ENCODE measurements around the gene GDPD4. TPM values are rescaled to one million over a fixed set of nuclear protein-coding genes. Genes with fewer than 3 reads are reported as not detected.

Gene GDPD4
- total RNA-seq, 1 experiment from 2014 or later: not detected

DNA sequence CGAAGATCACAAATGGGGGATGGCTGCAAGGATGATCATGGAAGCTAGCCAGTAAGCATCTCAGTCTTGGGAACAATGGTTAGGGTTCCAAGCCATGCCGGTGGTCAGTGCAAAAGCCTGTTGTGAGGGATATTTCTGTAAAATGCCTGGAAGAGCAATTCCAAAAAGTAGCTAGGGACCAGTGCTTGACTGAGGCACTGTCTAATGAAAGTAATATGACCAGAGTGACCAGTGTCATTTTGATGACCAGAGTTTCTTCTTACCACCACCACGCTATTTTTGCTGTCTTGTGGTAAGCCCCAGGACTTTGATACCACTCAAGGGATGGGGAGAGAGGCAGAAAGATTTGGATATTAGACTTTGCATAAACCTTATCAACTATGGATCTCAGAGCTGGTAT, 18.4 kb downstream of the GDPD4 start:
- Histone ChIP-seq H3K27me3 (ENCODE audit: control insufficient read depth, insufficient read depth, low read length) (no peaks in the 10 kb centered on the region), H3K36me3 (replicated peaks; ENCODE audit: control insufficient read depth, insufficient read depth, low read length) (no peaks in the 10 kb centered on the region), H3K4me3 (ENCODE audit: insufficient read depth, low read depth, low read length) (no peak overlapping the region)
- DNase-seq: no peak

DNA sequence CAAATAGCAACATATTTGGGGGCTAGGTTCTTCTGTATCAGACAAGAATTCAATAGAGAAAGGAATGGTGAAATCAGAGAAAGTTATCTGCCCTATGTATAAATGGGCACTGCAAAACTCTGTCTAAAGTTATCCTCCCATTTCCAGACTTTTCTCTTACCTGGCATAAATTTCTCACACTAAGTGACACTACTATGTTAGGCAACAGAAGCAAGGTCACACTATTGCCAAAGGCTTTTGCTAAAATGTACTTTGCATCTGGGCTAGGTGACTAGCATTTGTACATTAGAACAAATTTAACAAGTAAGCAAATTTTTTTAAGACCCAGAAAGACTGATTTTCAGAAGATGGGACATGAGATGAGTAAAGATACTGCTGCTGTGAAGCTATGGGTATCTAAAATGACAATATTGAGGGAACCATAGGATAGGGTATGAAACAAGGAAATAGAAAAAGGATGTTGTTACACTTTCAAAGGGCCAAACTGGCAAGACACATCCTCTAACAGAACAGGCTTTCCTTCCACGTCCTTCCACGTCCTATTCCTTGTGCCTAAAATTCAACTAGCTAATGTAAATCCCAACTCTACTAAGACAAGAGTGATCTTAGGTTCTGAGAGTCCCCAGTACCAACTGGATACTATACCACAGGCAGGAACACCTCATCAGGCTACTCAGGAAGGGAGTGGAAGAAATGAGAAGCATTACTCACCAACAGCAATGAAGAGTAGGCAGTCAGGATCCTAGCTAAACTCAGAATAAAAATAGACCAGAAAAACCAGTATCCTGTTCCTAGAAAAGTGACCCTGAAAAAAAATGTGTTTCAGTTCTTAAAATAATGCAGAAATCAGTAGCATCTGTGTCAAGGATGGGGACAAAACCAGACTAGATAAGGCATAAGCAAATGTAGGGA, 22.6 kb downstream of the GDPD4 start:
- H3K4me3 ChIP-seq (ENCODE audit: insufficient read depth, low read depth, low read length): no peak overlapping the region
- no peaks in the 10 kb centered on the region for H3K36me3 ChIP-seq (replicated peaks; ENCODE audit: control insufficient read depth, insufficient read depth, low read length)
- no peak for DNase-seq
- no peaks in the 10 kb centered on the region for H3K27me3 ChIP-seq (ENCODE audit: control insufficient read depth, insufficient read depth, low read length)

DNA sequence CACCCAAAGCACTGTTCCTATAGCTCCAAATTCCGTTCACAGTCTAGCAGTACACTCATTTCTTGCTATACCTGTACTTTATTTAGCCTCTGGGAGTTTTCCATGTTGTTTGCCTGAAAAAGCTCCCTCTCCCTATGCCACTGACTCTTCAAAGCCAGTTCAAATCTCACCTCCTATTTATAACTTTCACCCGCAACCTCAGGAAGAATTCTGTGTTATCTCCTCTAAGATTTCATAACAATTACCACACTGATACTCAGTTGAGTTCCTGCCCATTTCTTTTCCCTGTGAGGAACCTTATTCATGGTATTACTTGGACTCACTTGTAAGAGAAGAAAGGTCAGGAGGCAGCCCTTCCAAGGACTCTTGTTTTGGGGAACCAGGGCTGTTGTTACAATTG, 25.2 kb downstream of the GDPD4 start:
- H3K27me3 ChIP-seq (ENCODE audit: control insufficient read depth, insufficient read depth, low read length): no peaks in the 10 kb centered on the region
- H3K4me3 ChIP-seq (ENCODE audit: insufficient read depth, low read depth, low read length): no peak overlapping the region
- no peaks in the 10 kb centered on the region for H3K36me3 ChIP-seq (replicated peaks; ENCODE audit: control insufficient read depth, insufficient read depth, low read length)
- DNase-seq: no peak

DNA sequence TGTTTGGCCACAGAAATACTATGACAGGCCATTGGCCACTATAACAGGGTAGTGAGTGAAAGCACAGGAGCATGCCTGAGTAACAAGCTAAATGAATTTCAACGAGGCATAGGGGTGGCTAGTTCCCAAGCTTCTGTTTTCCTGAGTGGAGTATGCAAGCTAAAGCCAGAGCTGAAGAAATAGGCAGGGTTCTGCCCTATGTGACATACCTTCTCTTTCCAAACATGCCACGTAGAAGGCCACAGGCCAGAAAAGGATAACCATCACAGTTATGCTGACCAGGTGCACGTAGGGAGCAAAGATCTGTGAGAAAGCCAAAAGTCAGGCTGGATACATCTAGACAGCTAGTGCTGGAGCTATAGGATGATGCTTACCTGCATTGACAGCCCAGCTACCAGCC, 30.6 kb downstream of the GDPD4 start:
- Histone ChIP-seq H3K27me3 (ENCODE audit: control insufficient read depth, insufficient read depth, low read length) (no peaks in the 10 kb centered on the region), H3K4me3 (ENCODE audit: insufficient read depth, low read depth, low read length) (no peak overlapping the region), H3K36me3 (replicated peaks; ENCODE audit: control insufficient read depth, insufficient read depth, low read length) (no peaks in the 10 kb centered on the region)
- no peak for DNase-seq

DNA sequence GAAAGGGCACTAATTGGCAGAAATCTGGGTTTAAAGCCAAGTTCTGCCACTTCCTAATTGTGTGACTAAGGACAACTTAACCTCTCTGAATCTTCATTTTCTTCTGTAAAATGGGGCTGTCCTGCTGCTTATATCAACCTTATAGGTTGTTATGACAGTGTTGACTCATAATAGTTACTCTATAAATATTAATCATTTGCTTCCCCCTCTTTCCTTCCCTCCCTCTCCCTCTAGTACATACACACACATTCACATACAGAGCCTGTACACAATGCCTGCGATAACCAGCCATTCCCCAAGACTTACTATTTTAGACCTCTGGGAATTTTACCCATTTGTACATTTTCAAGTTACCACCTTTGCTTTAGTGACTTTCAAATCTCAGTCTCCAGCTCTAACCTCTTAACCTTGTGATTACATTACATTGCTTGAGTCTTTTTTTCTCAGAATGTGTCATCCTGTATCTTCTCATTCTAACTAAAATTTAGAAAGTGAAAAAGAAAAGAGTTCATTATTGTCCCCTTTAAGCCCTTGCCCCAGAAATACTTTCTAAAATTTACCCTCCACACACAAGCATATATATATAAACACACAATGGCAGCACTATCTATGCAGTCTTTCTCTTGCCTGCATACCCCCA, 31.9 kb downstream of the GDPD4 start:
- Histone ChIP-seq H3K4me3 (ENCODE audit: insufficient read depth, low read depth, low read length) (no peak overlapping the region), H3K36me3 (replicated peaks; ENCODE audit: control insufficient read depth, insufficient read depth, low read length) (no peaks in the 10 kb centered on the region)
- no peak for DNase-seq

DNA sequence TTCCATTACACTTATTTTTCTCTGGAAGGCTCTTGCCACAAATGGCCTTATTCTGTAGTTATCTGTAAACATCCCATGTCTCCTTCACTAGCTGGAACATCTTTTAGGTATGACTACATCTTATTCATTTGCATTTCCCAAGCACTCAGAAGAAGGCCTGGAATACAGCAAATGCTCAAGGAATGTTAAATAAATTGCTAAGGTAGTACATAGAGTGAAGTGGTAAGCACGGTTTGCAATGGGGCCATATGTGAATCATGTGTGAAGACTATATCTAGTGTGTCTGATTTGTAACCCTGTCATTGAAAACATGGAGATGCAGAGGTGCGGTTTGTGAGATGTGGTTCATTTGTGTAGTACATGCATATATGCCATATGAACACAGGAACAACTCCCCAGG, 33.5 kb downstream of the GDPD4 start:
- H3K36me3 ChIP-seq (replicated peaks; ENCODE audit: control insufficient read depth, insufficient read depth, low read length): no peaks in the 10 kb centered on the region
- H3K4me3 ChIP-seq (ENCODE audit: insufficient read depth, low read depth, low read length): no peak overlapping the region
- no peaks in the 10 kb centered on the region for H3K27me3 ChIP-seq (ENCODE audit: control insufficient read depth, insufficient read depth, low read length)
- no peak for DNase-seq

More for the DNA sequence above, 31.9 kb downstream of the GDPD4 start:
- H3K27me3 ChIP-seq (ENCODE audit: control insufficient read depth, insufficient read depth, low read length): no peaks in the 10 kb centered on the region

DNA sequence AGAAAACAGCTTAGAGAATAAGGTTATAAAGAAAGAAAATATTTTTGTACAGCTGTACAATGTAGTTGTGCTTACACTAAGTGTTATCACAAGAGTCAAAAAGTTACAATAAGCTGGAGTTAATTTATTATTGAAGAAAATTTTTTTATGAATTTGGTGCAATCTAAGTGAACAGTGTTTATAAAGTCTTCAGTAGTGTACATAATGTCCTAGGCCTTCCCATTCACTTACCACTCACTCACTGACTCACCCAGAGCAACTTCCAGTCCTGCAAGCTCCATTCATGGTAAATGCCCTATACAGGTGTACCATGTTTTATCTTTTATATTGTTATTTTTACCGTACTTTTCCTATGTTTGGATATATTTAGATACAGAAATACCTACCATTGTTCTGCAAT, 34.7 kb downstream of the GDPD4 start:
- no peak for DNase-seq
- Histone ChIP-seq H3K27me3 (ENCODE audit: control insufficient read depth, insufficient read depth, low read length) (no peaks in the 10 kb centered on the region), H3K36me3 (replicated peaks; ENCODE audit: control insufficient read depth, insufficient read depth, low read length) (no peaks in the 10 kb centered on the region), H3K4me3 (ENCODE audit: insufficient read depth, low read depth, low read length) (no peak overlapping the region)

DNA sequence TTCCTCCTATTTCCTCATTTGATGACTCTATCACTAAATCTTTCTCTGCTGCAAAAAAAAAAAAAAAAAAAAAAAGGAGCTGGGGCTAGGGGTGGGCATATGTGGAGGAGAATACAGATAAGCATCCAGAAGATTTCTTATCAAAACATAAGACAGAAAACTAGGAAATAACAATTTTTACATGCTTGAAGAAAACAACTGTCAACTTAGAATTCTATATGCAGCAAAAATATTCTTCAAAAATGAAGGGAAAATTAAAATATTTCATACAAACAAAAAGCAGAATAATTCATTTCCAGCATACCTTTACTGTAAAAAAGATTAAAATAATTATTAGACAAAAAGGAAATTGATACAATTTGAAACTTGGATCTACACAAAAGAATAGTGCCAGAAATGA, 38.7 kb downstream of the GDPD4 start:
- no peak for DNase-seq
- no peaks in the 10 kb centered on the region for H3K36me3 ChIP-seq (replicated peaks; ENCODE audit: control insufficient read depth, insufficient read depth, low read length)
- H3K27me3 ChIP-seq (ENCODE audit: control insufficient read depth, insufficient read depth, low read length): no peaks in the 10 kb centered on the region
- H3K4me3 ChIP-seq (ENCODE audit: insufficient read depth, low read depth, low read length): no peak overlapping the region

DNA sequence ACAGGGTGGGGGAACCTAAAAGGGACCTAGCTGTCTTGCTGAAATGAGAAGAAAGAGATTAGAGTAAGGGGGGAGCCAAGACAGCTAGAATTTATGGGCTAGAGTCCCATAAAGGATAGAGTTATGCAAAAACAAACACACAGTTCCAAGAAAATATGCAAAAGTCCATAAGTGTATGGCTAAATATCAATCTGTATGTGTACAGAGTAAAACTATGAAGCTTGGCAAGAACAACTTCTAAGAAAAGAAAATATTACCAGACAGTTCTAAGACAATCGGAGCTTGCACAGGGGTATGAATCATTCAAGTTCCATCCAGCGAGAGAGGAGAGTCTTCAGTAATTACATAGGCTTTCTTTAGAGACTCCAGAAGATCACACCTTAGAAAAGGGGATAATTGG, 41.8 kb downstream of the GDPD4 start:
- Histone ChIP-seq H3K4me3 (ENCODE audit: insufficient read depth, low read depth, low read length) (no peak overlapping the region), H3K36me3 (replicated peaks; ENCODE audit: control insufficient read depth, insufficient read depth, low read length) (no peaks in the 10 kb centered on the region), H3K27me3 (ENCODE audit: control insufficient read depth, insufficient read depth, low read length) (no peaks in the 10 kb centered on the region)
- DNase-seq: no peak

DNA sequence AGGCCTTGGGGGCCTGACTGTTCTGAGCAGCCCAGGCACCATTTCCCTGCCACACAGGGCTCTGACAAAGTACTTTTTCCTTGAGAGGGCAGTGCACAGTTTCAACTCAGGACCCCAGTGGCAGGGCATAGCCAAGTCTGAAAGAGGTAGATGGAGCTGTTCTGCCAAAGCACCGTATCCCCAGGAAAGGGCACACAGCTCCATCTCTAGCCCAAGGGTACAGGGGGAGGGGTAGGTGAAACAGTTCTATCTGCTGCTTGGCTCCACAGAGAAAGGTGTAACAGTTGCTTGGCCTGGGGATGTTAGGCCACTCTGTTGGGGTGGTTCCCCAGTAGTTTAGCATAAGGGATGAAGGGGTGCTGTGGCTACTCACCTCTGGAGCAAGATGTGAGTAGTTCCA, 47.8 kb downstream of the GDPD4 start:
- DNase-seq: no peak
- Histone ChIP-seq H3K4me3 (ENCODE audit: insufficient read depth, low read depth, low read length) (no peak overlapping the region), H3K27me3 (ENCODE audit: control insufficient read depth, insufficient read depth, low read length) (no peaks in the 10 kb centered on the region), H3K36me3 (replicated peaks; ENCODE audit: control insufficient read depth, insufficient read depth, low read length) (no peaks in the 10 kb centered on the region)

DNA sequence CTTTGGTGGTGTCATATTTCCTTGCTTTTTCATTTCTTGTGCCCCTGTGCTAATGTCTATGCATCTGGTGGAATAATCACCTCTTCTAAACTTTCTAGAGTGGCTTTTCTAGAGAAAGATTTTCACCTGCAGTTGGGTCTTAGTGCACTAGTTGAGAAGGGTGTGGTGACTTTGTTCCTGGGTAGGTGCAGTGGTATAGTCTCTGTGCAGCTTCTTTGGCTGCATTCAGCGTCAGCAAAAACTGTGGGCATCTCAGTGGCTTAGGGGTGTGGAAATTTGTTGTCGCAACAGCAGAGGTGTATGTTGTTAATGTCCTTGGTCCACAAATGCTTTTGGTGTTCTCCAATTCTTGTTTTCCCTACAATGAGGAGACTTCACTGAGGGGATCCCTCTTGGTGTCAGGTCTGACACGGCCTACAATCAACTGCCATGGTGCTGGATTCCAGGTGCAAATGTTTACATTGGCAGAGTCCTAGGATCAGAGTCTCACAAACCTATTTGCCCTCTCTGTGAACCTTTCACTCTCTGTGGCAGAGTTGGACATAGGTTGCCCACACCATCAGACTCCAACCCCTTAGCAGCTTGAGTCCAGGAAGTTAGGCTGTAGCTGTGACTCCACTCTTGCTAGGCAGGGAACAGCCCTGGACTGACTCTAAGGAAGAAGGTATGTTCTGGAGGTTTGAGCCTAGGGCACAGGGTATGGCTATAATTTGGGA, 48.8 kb downstream of the GDPD4 start:
- H3K27me3 ChIP-seq (ENCODE audit: control insufficient read depth, insufficient read depth, low read length): no peaks in the 10 kb centered on the region
- no peak for DNase-seq
- H3K4me3 ChIP-seq (ENCODE audit: insufficient read depth, low read depth, low read length): no peak overlapping the region
- no peaks in the 10 kb centered on the region for H3K36me3 ChIP-seq (replicated peaks; ENCODE audit: control insufficient read depth, insufficient read depth, low read length)

DNA sequence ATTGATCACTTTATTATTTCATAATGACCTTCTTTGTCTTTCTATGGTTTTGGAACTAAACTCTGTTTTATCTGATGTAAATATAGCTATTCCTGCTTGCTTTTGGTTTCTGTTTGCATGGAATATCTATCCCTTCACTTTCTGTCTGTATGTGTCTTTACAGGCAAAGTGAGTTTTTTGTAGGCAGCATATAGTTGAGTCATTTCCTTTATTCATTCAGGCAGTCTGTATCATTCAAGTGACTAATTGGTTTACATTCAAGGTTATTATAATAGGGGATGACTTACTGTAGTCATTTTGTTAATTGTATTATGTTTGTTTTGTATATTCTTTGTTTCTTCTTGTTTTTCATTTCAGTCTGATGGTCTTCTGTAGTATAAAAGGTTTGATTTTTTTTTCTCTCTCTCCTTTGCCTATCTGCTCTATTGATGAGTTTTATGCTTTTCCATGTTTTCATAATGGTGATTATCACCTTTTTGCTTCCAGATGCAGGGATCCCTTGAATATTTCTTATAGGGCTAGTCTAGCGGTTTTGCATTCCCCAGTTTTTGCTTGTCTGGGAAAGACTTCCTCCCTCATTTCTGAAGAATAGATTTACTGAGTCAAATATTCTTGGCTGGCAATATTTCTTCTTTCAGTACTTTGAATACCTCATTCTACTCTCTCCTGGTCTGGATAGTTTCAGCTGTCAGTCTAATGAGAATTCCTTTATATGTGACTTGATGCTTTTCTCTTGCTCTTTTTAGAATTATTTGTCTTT, 50.4 kb downstream of the GDPD4 start:
- no peaks in the 10 kb centered on the region for H3K36me3 ChIP-seq (replicated peaks; ENCODE audit: control insufficient read depth, insufficient read depth, low read length)
- H3K27me3 ChIP-seq (ENCODE audit: control insufficient read depth, insufficient read depth, low read length): no peaks in the 10 kb centered on the region
- DNase-seq: no peak
- H3K4me3 ChIP-seq (ENCODE audit: insufficient read depth, low read depth, low read length): no peak overlapping the region

DNA sequence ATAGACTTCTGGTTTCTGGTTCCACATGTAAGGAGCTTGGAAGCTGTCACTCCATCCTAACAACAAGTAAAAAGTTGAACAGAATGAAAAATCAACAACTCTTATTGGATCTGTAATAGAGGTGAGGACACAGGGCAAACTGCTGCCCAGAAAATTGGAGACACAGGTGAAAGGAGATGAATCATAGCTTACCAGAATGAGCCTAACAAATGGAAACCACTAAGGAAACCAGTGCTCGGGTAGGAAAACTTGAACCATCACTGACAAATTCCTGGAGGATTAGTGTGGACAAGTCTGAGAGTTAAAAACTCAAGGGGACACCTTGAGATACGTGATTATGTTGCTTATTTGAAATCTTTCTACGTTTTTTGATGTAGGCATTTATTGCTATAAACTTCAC, 52.1 kb downstream of the GDPD4 start:
- Histone ChIP-seq H3K4me3 (ENCODE audit: insufficient read depth, low read depth, low read length) (no peak overlapping the region), H3K36me3 (replicated peaks; ENCODE audit: control insufficient read depth, insufficient read depth, low read length) (no peaks in the 10 kb centered on the region), H3K27me3 (ENCODE audit: control insufficient read depth, insufficient read depth, low read length) (no peaks in the 10 kb centered on the region)
- no peak for DNase-seq

DNA sequence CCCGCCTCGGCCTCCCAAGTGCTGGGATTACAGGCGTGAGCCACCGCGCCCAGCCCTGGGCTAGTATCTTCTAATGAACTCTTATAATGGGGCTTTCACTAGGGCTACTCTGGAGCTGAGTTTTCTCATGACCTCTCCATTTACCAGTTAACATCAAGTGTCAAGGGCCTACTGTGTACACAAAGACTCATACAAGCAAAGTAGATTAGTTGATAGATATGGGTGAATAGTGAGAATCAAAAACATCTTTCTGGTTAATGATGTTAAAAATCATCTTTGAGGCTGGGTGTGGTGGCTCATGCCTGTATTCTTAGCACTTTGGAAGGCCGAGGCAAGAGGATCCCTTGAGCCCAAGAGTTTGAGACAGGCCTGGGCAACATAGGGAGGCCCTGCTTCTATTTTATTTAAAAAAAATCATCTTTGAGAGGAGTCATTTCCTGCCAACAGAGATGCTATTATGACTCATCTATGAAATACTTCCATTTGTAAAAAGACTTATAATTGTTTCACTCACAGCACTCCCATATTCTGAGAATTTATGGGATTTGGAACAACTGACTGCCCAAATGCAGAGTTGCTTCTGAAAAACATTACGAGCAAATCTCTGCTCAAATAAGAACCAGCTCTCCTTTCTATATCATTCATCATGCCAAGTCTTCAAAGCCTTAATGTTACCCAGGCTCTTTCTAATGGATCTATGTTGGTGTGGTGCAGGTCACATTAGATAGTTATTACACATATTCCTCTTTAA, 57.0 kb downstream of the GDPD4 start:
- H3K4me3 ChIP-seq (ENCODE audit: insufficient read depth, low read depth, low read length): no peak overlapping the region
- DNase-seq: no peak

More for the DNA sequence above, 57.0 kb downstream of the GDPD4 start:
- Histone ChIP-seq H3K27me3 (ENCODE audit: control insufficient read depth, insufficient read depth, low read length) (no peaks in the 10 kb centered on the region), H3K36me3 (replicated peaks; ENCODE audit: control insufficient read depth, insufficient read depth, low read length) (no peaks in the 10 kb centered on the region)

All from H7 (cell line).